Activated CD8-positive, alpha-beta memory T cell treated with anti-CD3 and anti-CD28 coated beads, Interleukin-2, amount 50 U/mL, for 24 hours (primary cell): ENCODE data around the gene SGCA.

Experiments used
- DNase-seq: peaks from one replicate; pipeline ENCODE4 v3.0.0-alpha.2; 2020; ENCODE audit errors: extremely low read depth

Gene SGCA

DNA sequence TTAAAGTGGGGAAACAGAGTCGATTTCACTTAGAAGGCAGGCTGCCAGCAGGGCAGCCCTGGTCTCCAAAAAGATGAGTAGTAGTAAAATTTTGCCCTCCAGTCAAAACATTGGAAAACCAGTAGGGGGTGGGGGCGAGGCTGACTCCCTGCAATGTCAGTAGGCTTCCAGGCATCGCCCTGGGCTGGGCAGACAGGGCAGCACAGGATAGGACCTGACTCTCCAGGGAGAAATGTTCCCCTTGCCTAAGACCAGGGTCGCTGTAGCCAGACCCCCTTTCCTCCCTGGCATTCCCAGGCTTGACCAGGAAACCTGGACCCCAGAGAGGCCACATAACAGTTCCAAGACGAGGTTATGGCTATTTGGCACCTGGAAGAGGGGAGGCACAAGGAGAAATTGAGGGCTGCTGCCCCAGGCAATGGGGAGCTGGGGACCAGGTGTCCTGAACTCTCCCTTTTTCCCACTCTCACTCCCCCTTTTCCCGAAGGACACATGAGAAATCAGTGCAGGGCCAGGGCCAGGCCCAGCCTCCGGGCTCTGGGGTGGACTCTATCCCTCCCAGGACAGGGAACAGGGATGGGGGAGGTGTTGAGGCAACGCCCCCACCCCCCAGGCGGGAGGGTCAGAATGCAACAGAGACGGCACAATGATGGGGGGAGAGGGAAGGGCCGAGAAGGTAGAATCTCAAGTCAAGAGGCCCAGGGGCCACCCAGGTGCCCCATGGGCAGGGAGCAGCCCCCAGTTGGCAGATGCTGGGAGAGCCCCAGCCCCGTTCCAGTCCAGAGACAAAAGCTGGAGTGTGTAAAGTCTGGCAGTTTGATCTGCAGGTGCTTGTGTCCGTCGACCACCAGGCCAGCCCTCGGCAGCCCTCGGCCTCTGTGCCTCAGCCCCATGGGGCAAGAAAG, 31.3 kb upstream of the SGCA start:
- no peak for DNase-seq

DNA sequence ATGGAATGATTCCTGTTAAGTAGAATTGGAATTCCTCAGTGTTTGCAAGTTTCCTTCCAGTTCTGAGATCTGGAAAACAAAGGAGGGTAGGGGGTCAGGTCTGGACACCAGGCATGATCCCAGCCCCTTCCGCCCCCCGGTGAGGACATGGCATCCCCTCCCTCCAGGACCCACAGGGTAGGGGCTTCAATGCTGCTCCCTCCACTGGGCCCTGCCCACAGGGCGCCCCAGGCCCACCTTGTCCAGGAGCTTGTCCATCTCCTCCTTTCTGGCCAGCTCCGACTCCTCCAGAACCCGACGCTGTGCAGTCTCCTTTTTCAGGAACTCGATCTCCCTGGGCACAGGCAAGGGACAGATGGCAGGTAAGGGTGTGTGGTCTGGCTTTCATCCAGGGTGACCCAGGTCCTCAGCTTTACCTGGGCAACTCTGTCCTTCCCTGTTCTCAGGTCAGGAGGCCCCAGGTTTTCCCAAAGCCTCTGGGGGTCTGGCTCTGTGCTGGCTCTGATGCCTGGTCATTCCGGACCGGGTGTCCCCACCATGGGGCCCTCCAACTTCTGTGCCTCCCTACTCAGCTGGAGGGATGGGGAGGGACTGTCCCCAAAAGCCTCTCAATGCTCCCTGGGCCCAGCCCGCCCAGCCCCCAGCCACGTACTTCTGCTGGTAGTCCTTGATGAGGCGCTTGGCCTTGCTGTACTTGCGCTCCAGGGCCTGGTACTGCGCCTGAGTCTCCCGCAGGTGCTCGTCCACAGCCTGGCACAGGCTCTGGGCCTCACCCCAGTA, 30.3 kb upstream of the SGCA start:
- no peak for DNase-seq

DNA sequence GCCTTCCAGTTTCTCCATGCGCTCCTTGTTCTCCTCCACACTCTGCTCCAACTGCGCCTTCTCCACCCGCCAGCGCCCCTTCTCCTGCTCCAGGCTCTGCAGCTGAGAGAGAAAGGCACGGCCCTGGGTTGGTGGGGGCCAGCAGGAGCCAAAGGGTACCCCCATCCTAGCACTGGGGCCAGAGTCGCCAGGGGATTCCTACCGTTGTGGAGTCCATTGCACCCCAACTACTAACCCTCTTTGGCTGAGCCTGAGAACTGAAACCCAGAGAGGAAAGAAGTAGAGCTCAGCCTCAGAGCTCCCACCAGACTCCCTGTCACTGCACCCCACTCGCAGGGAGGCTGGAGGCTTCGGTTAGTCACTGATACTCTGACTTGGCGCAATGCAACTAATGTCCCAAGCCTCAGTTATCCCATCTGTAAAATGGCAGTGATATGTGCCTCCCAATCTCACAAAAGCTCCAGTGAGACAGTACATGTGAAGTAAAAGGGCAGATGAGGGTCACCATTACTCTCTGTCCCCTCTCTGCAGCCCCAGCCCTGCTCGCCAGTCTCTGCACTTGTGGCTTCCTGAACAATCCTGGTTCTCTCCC, 29.6 kb upstream of the SGCA start:
- DNase-seq = no peak

DNA sequence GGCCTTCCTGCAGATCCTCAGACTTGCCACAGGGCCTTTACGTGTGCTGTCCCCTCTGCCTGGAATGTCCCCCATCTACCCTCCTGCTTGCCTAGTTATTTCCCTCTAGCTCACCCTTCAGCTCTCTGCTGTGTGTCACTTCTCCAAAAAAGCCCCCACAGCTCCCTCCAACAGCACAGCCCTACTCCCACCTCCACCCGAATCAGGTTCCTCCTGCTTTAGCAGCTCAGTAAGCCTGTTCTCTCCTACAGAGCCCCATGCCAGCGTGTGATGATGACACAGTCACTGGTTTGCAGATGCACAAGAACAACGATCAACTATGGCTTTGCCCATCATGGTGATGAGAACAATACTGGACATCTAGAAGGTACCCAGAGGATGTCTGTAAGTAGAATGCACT, 28.8 kb upstream of the SGCA start:
- no peak for DNase-seq

DNA sequence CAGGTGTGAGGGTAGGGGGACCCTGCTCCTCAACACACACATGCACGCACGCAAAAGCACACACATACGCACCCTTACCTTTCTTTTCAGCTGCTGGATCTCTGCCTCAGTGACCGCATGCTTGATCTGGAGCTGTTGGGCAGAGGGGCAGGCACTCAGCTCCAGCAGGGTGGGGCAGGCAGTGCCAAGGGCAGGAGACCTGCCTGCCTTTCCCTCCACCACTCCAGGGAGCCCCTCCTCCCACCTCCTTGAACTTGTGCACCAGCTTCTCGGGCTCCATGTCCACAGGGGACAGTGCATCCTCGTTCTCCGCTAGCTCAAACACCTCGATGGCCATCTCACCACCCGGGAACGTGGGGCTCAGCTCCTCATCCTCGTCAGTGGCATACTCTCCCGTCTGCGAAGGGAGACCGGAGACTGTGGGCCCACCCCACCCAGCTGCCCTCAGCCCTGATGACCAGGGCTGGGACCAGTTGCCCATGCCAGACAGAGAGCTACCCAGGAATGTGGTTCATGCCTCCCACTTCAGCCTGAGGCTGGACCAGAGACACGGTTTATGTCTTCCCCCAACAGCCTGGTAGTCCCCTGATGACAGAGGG, 26.5 kb upstream of the SGCA start:
- DNase-seq = no peak

DNA sequence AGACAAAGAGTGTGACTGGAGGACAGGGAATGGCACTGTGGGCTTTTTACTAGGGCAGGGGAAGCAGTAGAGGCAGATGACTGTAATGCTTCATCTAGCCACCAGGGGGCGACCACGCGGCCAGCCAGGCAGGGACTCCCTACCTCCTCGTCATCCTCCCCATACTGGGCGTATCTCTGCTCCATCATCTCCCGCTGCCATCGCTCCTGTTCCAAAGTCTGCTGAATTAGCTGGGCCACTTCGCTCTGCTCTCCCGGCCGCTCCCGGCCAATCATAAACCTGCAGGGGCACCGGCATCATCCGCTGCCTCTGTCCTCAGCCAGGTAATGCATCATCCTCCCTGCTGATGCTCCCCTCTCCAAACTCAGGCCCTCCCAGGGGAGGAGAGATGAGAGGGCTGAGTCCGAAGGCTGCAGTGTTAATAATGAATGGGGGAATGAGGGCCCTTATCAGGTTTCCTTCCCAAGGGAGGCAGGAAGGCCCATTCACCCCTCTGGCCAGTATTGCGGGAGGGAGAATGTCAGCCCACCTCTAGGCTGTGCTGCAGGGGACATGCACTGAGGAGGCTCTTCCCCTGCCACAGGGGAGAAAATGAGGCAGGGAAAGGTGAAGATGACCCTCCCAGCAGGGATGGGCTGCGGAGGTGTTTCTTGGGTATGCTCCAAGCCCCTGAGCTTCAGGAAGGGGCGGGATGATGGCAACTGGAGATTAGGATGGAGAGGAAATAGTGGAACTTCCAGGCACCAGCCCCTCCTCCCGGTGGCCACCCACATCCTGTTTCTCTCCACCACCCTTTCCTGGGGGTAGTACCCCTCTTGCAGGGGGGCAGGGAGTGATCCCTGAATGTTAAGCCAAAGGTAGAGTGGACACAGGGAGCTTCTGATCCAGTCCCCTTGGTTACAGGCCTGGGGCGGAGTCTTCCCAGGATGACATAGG, 25.6 kb upstream of the SGCA start:
- DNase-seq = peak; percentile 68

DNA sequence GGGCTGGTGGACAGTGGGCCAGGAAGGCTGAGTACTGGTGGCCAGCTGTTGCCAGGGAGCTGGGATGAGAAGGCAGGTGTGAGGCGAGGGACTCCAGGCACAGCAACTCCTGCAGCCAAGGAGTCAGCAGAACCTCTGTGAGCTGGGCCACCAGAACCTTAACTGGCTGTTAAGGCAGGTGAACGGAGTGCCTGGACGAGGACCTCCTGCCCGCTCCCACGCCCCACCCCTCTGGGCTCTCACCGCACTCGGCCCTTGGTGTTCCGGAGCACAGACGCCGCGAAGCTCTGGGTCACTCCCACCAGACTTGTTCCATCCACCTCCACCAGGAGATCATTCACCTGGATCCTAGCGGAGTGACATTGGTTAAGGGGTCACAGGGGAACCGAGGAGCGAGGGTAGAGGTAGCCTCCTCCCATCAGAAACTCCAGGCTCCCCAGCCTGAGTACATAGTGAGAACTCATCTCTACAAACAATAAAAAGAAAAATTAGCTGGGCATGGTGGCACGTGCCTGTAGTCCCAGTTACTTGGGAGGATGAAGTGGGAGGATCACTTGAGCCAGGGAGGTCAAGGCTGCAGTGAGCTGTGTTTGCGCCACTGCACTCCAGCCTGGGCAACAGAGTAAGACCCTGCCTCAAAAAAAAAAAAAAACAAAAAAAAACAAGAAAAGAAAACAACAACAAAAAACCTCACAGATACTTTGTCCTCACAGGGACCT, 24.6 kb upstream of the SGCA start:
- DNase-seq = no peak

DNA sequence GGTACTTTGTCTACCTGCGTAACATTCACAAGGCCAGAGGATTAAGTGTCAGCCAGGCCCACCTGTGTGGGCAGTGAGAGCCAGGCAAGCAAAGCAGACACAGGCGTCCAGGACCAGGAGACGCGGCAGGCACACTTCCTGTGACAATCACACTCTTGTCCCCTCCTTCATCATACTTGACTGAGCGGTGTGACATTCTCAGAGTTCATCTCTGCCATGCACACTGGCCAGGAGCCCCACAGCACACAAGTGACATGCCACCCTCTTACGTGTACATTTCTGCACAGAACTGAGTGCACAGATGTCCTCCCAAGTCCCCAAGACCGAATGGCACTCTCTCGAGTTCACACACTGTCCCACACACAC, 24.1 kb upstream of the SGCA start:
- DNase-seq = no peak

DNA sequence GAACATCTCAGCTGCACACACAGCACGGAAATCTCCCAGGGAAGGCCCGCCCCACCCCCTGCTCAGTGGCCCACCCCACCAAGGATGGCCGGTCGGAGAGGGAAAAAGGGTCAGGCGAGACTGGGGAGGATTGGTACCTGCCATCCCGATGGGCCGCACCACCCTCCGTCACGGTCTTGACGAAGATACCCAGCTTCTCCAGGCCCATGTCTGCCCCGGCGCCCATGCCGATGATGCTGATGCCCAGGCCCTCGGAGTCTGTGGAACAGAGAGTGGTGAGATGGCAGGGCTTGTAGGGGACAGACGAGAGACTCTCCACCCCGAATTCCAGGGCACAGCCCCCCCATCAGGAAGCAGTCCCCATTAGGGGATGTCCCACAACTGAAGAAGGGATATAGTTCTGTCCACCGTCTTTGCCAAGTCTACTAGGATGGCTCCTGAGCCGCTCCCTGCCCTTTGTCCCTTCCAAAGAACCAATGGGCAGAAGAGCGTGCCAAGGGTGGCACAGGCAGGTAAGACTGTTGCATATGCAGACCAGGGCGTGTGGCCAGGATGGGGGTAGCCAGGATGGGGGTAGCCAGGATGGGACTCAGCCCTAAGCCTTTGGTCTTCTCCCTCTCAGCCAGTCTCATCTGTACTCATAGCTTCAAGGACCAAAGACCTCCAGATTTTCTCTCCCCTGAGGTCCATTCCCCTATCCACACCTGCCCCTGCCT, 22.2 kb upstream of the SGCA start:
- DNase-seq = no peak

DNA sequence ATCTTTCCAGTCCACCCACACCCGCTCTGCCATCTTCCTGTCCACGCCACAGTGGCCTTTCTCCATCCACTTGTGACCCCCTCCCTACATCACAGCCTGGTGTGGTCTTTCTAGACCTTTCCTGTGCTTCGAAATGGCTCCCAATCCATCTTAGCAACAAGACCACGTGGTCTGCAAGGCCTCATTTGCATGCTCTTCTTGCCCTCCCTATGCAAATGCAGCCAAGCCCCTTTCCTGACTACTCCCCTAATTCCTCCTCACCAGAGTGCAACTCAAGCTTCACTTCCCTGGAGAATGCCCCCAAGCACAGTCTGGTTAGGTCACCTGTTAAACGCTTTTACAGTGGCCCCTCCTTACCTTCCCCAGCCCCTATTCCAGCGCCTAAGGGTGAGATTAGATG, 21.4 kb upstream of the SGCA start:
- no peak for DNase-seq

DNA sequence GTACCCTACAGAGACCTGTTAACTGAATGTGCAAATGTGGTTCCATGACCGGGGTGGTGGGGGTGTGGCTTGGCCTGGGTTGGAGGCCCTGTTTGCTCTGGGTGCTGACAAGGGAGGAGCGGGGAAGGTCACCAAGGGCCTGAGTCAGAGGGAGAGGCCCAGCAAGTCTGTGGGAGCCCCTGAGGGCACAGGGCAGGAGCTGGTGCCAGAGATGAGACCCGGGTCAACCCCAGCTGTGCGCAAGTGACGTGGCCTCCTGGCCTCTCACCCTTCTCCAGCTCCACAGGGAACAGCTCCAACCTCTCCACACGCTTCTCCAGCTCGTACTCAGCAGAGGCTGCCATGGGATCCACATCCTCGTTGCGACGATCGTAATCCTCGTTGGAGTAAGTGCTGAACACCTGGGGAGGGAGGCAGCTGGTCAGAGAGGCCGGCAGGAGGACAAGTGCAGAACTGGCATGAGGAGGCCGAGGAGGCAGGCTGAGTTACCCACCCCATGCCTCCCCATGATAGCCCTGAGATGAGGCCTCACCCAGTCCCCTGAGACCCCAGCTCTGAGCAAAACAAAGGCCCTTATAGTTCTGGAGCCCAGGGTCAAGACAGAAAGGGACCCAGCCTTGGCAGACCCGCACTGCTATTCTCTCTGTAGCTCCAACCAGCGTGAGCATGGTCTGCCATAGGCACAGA, 20.8 kb upstream of the SGCA start:
- DNase-seq = no peak

DNA sequence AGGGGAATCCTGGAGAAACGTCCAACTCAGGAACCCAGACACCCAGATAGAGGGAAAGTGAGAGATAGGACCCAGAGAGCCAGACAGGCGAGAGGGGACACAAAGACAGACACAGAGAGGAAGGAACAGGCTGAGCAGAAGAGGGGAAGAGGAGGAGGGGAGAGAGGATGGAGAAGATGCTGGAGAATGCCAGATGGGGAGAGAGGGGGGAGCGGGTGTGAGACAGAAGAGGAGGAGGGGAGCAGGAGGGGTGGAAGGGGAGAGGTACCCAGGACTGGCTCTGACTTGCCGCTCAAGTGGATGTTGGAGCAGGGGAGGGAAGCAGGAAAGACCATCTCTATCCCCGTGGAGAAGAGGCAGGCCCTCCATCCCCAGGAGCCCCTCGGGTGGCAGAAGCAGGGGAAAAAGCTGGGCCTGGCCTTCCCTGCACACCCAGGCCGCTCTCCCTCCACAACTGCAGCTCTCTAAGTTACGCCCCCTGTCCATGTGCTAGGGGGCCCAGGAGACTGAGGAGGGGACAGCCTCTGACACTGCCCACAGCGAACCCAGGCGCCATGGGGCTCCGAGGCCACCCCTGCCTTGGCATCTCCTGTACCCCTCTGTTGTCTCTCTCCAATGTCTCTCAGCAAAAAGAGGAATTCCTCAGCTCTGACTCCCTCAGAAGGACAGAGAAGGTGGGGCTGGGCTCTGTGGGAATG, 20.1 kb upstream of the SGCA start:
- DNase-seq = no peak

DNA sequence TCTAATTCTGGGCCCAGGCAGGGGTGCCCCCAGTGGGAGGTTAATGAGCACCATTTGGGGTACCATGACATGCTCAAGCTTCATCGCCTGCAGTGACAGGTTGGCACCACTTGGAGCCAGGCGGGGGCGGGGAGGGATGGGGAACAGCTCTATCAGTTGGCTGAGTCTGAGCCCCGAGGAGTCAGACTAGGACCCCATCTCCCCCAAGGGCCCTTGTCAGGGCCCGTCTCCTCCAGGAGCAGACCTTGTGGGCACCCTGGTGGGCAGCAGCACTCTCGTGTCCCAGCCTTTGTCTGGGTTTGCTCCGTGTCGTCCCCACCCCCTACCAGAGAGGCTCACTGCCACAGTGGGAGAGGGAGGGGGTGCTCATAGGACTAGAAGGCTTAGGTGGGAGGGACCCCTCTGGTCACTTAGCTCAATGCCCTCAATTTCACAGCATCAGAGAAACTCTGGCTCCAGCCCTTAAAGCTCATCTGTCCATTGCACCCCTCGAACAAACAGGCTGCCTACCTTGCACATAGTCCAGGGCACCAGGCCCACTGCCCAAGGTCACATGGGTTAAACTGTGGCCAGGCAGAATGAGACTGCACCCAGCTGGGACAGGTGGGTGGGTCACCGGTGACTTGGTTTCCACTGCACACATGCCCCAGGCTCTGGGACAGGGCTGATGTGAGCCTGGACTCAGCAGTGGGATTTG, 19.4 kb upstream of the SGCA start:
- no peak for DNase-seq

DNA sequence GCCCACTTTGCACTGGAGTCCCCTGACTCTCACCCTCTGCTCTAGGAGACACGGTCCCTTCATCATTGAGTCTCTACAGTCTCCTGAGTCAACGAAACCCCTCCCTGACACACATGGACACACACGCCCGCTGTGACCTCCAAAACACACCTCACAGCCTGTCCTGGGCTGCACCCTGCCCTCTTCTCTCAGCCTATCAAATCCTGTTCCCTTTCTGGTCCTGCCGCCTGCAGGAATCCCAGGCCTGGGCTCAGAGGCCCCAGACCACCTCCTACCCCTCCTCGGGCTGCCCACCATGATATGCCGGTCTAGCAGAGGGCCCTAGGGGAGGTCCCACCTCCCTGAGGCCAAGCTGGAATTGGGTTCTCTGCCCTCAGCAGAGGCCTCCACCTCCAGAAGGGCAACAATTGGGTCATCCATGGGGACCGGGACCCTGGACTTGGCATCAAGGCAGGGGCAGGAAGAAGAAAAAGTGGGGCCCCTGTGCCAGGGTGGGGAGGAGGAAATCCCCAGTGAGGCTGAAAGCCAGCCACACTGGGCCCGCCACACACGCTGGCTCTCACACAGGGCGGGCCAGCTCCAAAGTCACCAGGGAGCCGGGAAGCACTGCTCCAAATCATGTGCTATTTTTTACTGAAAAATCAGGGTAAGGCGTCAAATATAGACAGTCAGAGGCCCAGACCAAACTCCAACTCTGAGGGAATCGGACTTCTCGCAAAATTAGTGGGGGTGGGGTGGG, 18.7 kb upstream of the SGCA start:
- no peak for DNase-seq

DNA sequence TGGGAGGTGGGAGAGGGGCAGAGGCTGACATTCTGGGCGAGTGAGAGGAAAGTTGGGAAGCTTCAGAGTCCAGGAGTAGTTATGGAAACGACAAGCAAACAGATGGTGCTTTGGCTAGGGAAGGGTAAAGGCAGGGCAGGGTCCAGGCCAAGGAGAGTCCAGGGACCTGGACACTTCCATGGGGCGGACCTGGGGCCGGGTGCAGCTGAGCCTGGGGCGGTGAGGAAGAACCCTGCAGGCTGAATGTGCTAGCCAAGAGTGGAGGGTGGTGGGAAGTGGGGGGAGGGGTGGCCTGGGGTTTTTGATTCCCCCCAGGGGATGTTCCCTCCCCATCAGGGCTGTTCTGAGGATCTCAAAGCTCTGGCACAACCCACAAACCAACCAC, 18.0 kb upstream of the SGCA start:
- no peak for DNase-seq

DNA sequence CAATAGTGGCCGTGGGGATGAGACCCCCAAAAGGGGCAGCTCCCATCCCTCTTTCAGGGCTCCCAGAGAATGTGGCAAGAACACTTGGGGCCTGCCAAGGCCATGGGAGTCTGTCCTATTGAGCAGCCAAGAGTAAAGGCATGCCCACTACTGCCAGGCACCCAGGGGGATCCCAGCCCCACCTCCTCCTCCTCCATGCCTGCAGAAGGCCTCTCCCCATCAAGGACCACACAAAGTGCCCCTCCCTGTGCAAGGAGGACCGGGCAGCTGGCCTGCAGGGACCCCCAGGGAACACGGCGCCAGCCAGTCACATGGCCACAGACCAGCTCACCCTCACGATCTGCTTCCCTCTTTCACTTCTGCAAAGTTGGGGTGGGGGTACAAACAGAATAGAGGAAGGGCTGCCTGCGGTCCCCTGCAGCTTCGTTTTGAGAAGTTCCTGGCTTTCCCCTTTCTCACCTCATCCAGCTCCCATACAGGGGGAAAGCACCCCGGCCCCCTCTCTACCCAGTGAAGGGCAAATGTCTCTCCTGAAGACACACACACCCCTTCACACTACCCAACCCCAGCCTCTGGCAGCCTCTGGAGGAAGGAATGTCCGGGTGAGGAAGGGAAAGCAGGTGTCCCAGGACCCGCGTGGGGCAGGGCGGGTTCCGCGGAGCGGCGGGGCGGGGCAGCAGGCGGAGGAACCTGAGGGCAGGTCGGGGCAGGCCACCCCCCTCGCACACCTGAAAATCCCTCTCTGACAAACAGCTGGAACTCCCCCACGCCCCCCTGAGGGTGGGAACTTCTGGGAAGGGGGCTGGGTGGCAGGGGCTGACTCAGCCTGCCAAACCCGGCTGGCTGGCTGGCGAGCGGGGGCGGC, 17.3 kb upstream of the SGCA start:
- peak; percentile 56 for DNase-seq

DNA sequence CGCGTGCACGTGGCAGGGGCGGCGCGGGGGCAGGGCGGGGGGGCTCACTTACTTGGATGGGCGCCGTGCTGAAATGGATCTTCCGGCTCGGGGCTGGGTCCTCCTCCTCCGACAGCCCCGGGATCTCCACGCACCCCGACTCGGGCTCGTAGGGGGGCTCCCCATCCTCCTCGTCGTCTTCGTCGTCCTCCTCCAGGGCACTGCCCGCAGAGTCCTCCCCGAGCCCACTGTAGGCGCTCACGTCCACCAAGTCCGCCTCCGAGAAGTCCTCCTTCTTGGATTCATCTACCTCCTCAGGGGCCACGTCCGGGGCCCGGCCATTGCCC, 16.8 kb upstream of the SGCA start:
- no peak for DNase-seq
